Measurements from ENCODE around the gene CAVIN2.

CAVIN2 gene

GRCh38 chr2:191846515-191847476 lies at the start of gene CAVIN2:
Gene CAVIN2 (minus strand): TSS chr2:191847088. CDS start chr2:191846925, 163 bp downstream.
- peak within 1 kb of the TSS; percentile 59 for H3K27ac ChIP-seq
- peak; percentile 65 for DNase-seq (ENCODE audit: low read depth, low spot score)

- no peak overlapping the region for H3K27ac ChIP-seq
- no peak for DNase-seq (ENCODE audit: low read depth, low spot score)
Measured at GRCh38 chr2:191895743-191896142, 48.9 kb upstream of the CAVIN2 start.

GRCh38 chr2:191895195-191895594 lies 48.3 kb upstream of the CAVIN2 start:
- no peak for DNase-seq (ENCODE audit: low read depth, low spot score)
- H3K27ac ChIP-seq, result peak overlapping the region; percentile 30

- H3K27ac ChIP-seq, result peak overlapping the region; percentile 30
- peak; percentile 65 for DNase-seq (ENCODE audit: low read depth, low spot score)
Measured at GRCh38 chr2:191894681-191895147, 47.8 kb upstream of the CAVIN2 start.

- no peak for DNase-seq (ENCODE audit: low read depth, low spot score)
- H3K27ac ChIP-seq, result no peak overlapping the region
Measured at GRCh38 chr2:191892391-191892790, 45.5 kb upstream of the CAVIN2 start.

- DNase-seq (ENCODE audit: low read depth, low spot score), result no peak
- no peak overlapping the region for H3K27ac ChIP-seq
Measured at GRCh38 chr2:191891656-191892055, 44.8 kb upstream of the CAVIN2 start.

- H3K27ac ChIP-seq, result no peak overlapping the region
- DNase-seq (ENCODE audit: low read depth, low spot score), result no peak
Measured at GRCh38 chr2:191889931-191890330, 43.0 kb upstream of the CAVIN2 start.

GRCh38 chr2:191888400-191889166 lies 41.7 kb upstream of the CAVIN2 start:
- no peak for DNase-seq (ENCODE audit: low read depth, low spot score)

GRCh38 chr2:191885650-191886049 lies 38.8 kb upstream of the CAVIN2 start:
- DNase-seq (ENCODE audit: low read depth, low spot score), result no peak
- no peak overlapping the region for H3K27ac ChIP-seq

More at GRCh38 chr2:191888400-191889166, 41.7 kb upstream of the CAVIN2 start:
- H3K27ac ChIP-seq, result no peak overlapping the region

GRCh38 chr2:191885098-191885497 lies 38.2 kb upstream of the CAVIN2 start:
- no peak for DNase-seq (ENCODE audit: low read depth, low spot score)
- no peak overlapping the region for H3K27ac ChIP-seq

GRCh38 chr2:191881982-191882816 lies 35.3 kb upstream of the CAVIN2 start:
- DNase-seq (ENCODE audit: low read depth, low spot score), result no peak
- no peak overlapping the region for H3K27ac ChIP-seq

- H3K27ac ChIP-seq, result no peak overlapping the region
- no peak for DNase-seq (ENCODE audit: low read depth, low spot score)
Measured at GRCh38 chr2:191878548-191879279, 31.8 kb upstream of the CAVIN2 start.

GRCh38 chr2:191877875-191878274 lies 31.0 kb upstream of the CAVIN2 start:
- H3K27ac ChIP-seq, result no peak overlapping the region
- no peak for DNase-seq (ENCODE audit: low read depth, low spot score)

- no peak for DNase-seq (ENCODE audit: low read depth, low spot score)
- no peak overlapping the region for H3K27ac ChIP-seq
Measured at GRCh38 chr2:191875859-191876258, 29.0 kb upstream of the CAVIN2 start.

GRCh38 chr2:191870744-191871143 lies 23.9 kb upstream of the CAVIN2 start:
- H3K27ac ChIP-seq, result no peak overlapping the region
- no peak for DNase-seq (ENCODE audit: low read depth, low spot score)

- H3K27ac ChIP-seq, result no peak overlapping the region
- no peak for DNase-seq (ENCODE audit: low read depth, low spot score)
Measured at GRCh38 chr2:191869781-191870180, 22.9 kb upstream of the CAVIN2 start.

- no peak overlapping the region for H3K27ac ChIP-seq
- DNase-seq (ENCODE audit: low read depth, low spot score), result peak; percentile 29
Measured at GRCh38 chr2:191869178-191869577, 22.3 kb upstream of the CAVIN2 start.

GRCh38 chr2:191867507-191867847 lies 20.6 kb upstream of the CAVIN2 start:
- H3K27ac ChIP-seq, result peak overlapping the region; percentile 71
- DNase-seq (ENCODE audit: low read depth, low spot score), result no peak

- no peak for DNase-seq (ENCODE audit: low read depth, low spot score)
- peak overlapping the region; percentile 71 for H3K27ac ChIP-seq
Measured at GRCh38 chr2:191866675-191867506, 20.0 kb upstream of the CAVIN2 start.
